Suprapubic skin (tissue), 3 donors: Measurements from ENCODE around the gene SCN5A.

Source experiments
- POLR2AphosphoS5 ChIP-seq, 3 donors: sonication (generic); formaldehyde crosslinking; IDR thresholded peaks; one replicate each; pipeline ENCODE4 v1.6.1; 2017; ENCODE audit warnings: antibody characterized with exemption in 3 of 3
- TF ChIP-seq, protein P1 (sequence below), 2 donors: fragments of 200-600 bp in 1 of 2; fragments of 450-650 bp in 1 of 2; sonication (generic) in 1 of 2; IDR thresholded peaks; one replicate each; pipeline ENCODE4 v1.5.1; 2016 to 2019; ENCODE audit warnings: antibody characterized with exemption in 2 of 2, mild to moderate bottlenecking in 1 of 2, moderate library complexity in 1 of 2

DNA sequence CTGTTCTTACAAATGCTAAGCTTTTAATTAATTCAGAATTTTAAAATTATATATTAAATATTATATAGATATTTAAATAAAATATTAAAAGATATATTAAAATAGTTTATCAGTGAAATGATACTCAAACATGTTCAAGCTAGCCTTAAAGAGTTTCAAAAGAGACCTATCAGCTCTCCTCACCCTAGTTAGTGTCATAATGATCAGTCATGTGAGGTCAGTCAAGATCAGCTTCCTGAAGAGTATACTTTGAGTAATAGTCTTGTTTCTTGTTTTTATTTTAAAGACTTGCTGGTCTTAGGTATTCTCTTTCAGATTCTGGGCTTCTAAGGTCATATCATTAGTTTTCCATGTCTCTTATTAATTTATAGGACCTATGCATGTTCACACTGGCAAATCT lies 138.9 kb downstream of the SCN5A start:
- TF ChIP-seq, protein P1, sequence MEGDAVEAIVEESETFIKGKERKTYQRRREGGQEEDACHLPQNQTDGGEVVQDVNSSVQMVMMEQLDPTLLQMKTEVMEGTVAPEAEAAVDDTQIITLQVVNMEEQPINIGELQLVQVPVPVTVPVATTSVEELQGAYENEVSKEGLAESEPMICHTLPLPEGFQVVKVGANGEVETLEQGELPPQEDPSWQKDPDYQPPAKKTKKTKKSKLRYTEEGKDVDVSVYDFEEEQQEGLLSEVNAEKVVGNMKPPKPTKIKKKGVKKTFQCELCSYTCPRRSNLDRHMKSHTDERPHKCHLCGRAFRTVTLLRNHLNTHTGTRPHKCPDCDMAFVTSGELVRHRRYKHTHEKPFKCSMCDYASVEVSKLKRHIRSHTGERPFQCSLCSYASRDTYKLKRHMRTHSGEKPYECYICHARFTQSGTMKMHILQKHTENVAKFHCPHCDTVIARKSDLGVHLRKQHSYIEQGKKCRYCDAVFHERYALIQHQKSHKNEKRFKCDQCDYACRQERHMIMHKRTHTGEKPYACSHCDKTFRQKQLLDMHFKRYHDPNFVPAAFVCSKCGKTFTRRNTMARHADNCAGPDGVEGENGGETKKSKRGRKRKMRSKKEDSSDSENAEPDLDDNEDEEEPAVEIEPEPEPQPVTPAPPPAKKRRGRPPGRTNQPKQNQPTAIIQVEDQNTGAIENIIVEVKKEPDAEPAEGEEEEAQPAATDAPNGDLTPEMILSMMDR (IDR thresholded peaks at IDR 0.05) = no peak
- TF ChIP-seq POLR2AphosphoS5 (IDR thresholded peaks at IDR 0.05) = no peak
